Motor neuron (in vitro differentiated cells): ENCODE data around the gene FOXA3. TPM values are rescaled to one million over a fixed set of nuclear protein-coding genes. Genes with fewer than 3 reads are reported as not detected.
A peak's percentile ranks its signal among the peaks of the same experiment; 100 is the strongest.

Experiments
- ATAC-seq, 8 experiments: fragments of 200-7000 bp; cut with Tn5 transposase; replicated peaks in 6 of 8; 2 replicates each; pipeline ENCODE4 v1.8.0; 2021; ENCODE audit warnings: mild to moderate bottlenecking in 8 of 8, moderate library complexity in 8 of 8
- H3K27ac ChIP-seq, 2 donors: fragments of 250-450 bp; sonication (Bioruptor Pico); 2 replicates each; pipeline ENCODE4 v1.9.0; 2021; ENCODE audit warnings: antibody characterized with exemption in 2 of 2, mild to moderate bottlenecking in 2 of 2, moderate library complexity in 1 of 2
- H3K4me1 ChIP-seq, 2 donors: fragments of 250-450 bp; sonication (Bioruptor Pico); replicated peaks in 1 of 2; 2 replicates each; pipeline ENCODE4 v1.6.1; 2021; ENCODE audit warnings: antibody characterized with exemption in 2 of 2, mild to moderate bottlenecking in 2 of 2, moderate library complexity in 1 of 2
- H3K4me3 ChIP-seq, 5 donors: fragments of 250-450 bp; sonication (Bioruptor Pico); 2 replicates each; pipeline ENCODE4 v1.9.0; 2021; ENCODE audit warnings: antibody characterized with exemption in 5 of 5, mild to moderate bottlenecking in 5 of 5, moderate library complexity in 4 of 5
- WGBS, 10 experiments: fragments of 450-650 bp; shearing (Covaris generic); methylation state at CpG; one replicate each; pipeline ENCODE4 v1.0.0; 2022; 5-methylcytosine and 5-hydroxymethylcytosine counted together
- in situ Hi-C, 9 experiments: fragments of 400-800 bp; cut with MboI; loops; one replicate each; pipeline ENCODE4 v1.15.0; 2021; ENCODE audit warnings: low sequenced_read_pairs in 9 of 9, low pct_unique_long_range_greater_than_20kb in 2 of 9; ENCODE audit not compliant: unreplicated experiment in 9 of 9
- total RNA-seq, 8 experiments: library from RNA; unstranded; fragments of 300-600 nt; gene quantifications; 2 replicates each; pipeline versions ENCODE4 v1.2.3 to v1.2.4, GENCODE V29; 2022

FOXA3 gene
- total RNA-seq = under 1 TPM in 6 of 8 experiments, not detected in 2; 0.13 to 0.84 (median 0.42) TPM

- 2 to 24% (median 6%) methylated on average over 5 to 18 of the region's 71 CpGs; no CpG with 5 or more reads in 3 of the 10 experiments for WGBS, 10 experiments
- Histone ChIP-seq H3K27ac (no peak within 1 kb of the TSS), H3K4me1 (peaks cover 0 to 6% of the 10 kb centered on the region in 2 donors), H3K4me3 (peak within 1 kb of the TSS; percentile 14 to 87 (median 32))
- in situ Hi-C loops = no loop called here
- peak in 3 of 8 experiments; percentile 2 to 23 (median 19) for ATAC-seq
Measured at GRCh38 chr19:45863840-45864628, at the start of gene FOXA3. FOXA3 (plus strand) TSS chr19:45864326; CDS start chr19:45864457, 131 bp downstream.

GRCh38 chr19:45814851-45815480 is 49.2 kb upstream of the FOXA3 start, which contains the start of gene RSPH6A:
RSPH6A (minus strand) TSS chr19:45815308; CDS start chr19:45815176, 132 bp downstream.
- WGBS, 10 experiments = 35% methylated on average over 5 of the region's 40 CpGs; no CpG with 5 or more reads in 9 of the 10 experiments
- peak within 1 kb of the TSS; percentile 69 to 89 for H3K27ac ChIP-seq
- peak in 5 of 8 experiments; percentile 1 to 18 (median 6) for ATAC-seq
- peaks cover 18 to 25% of the 10 kb centered on the region in 2 donors for H3K4me1 ChIP-seq
- peak within 1 kb of the TSS; percentile 26 to 57 (median 36) for H3K4me3 ChIP-seq
- in situ Hi-C loops = no loop called here

- in situ Hi-C loops = no loop called here
- Histone ChIP-seq H3K27ac (peak overlapping the region; percentile 69 to 89), H3K4me3 (peak overlapping the region; percentile 26 to 57 (median 36)), H3K4me1 (peaks cover 18 to 25% of the 10 kb centered on the region in 2 donors)
- ATAC-seq = peak in 5 of 8 experiments; percentile 70 to 79 (median 72)
- WGBS, 10 experiments = 0% methylated on average over 4 of the region's 44 CpGs; no CpG with 5 or more reads in 9 of the 10 experiments
Measured at GRCh38 chr19:45815481-45816216, 48.5 kb upstream of the FOXA3 start.

GRCh38 chr19:45816236-45817009 is 47.7 kb upstream of the FOXA3 start:
- in situ Hi-C loops = no loop called here
- H3K4me1 ChIP-seq = peaks cover 18 to 25% of the 10 kb centered on the region in 2 donors
- peak overlapping the region; percentile 26 to 57 (median 36) for H3K4me3 ChIP-seq
- ATAC-seq = peak in 4 of 8 experiments; percentile 6 to 11 (median 8)
- WGBS, 10 experiments = 63 to 100% methylated on average over 2 of the region's 18 CpGs; no CpG with 5 or more reads in 8 of the 10 experiments
- H3K27ac ChIP-seq = peak overlapping the region; percentile 69 to 89

GRCh38 chr19:45817010-45817724 is 47.0 kb upstream of the FOXA3 start:
- peak; percentile 73 to 94 (median 79) for ATAC-seq
- peak overlapping the region in 3 of 5 donors; percentile 36 to 57 (median 47) for H3K4me3 ChIP-seq
- peak overlapping the region; percentile 69 to 89 for H3K27ac ChIP-seq
- peaks cover 18 to 25% of the 10 kb centered on the region in 2 donors for H3K4me1 ChIP-seq
- WGBS, 10 experiments = 0 to 80% (median 36%) methylated on average over 2 to 11 of the region's 24 CpGs; no CpG with 5 or more reads in 3 of the 10 experiments
- in situ Hi-C loops = no loop called here

- Histone ChIP-seq H3K4me1 (peaks cover 18 to 25% of the 10 kb centered on the region in 2 donors), H3K27ac (peak overlapping the region; percentile 12 to 31), H3K4me3 (no peak overlapping the region)
- WGBS, 10 experiments = 18 to 54% methylated on average over 3 to 5 of the region's 19 CpGs; no CpG with 5 or more reads in 8 of the 10 experiments
- peak in 2 of 8 experiments; percentile 2 to 3 for ATAC-seq
- in situ Hi-C loops = no loop called here
Measured at GRCh38 chr19:45817725-45818301, 46.3 kb upstream of the FOXA3 start.

GRCh38 chr19:45819769-45820168 is 44.4 kb upstream of the FOXA3 start:
- peak in 2 of 8 experiments; percentile 13 to 35 for ATAC-seq
- peaks cover 18 to 23% of the 10 kb centered on the region in 2 donors for H3K4me1 ChIP-seq
- 48 to 100% (median 80%) methylated on average over 1 to 2 of the region's 6 CpGs; no CpG with 5 or more reads in 7 of the 10 experiments for WGBS, 10 experiments
- H3K27ac ChIP-seq = no peak overlapping the region
- in situ Hi-C loops = no loop called here
- H3K4me3 ChIP-seq = no peak overlapping the region

GRCh38 chr19:45820413-45821102 is 43.6 kb upstream of the FOXA3 start:
- in situ Hi-C loops = no loop called here
- no peak overlapping the region for H3K4me3 ChIP-seq
- no peak for ATAC-seq
- H3K4me1 ChIP-seq = peaks cover 18 to 20% of the 10 kb centered on the region in 2 donors
- no peak overlapping the region for H3K27ac ChIP-seq
- WGBS, 10 experiments = 33 to 100% (median 83%) methylated on average over 1 to 8 of the region's 20 CpGs; no CpG with 5 or more reads in 4 of the 10 experiments

- in situ Hi-C loops = no loop called here
- H3K4me3 ChIP-seq = no peak overlapping the region
- no peak overlapping the region for H3K27ac ChIP-seq
- WGBS, 10 experiments = 100% methylated on average over 1 of the region's 8 CpGs; no CpG with 5 or more reads in 9 of the 10 experiments
- no peak for ATAC-seq
- peaks cover 16 to 19% of the 10 kb centered on the region in 2 donors for H3K4me1 ChIP-seq
Measured at GRCh38 chr19:45821103-45821521, 43.0 kb upstream of the FOXA3 start.

GRCh38 chr19:45821570-45821969 is 42.6 kb upstream of the FOXA3 start:
- in situ Hi-C loops = no loop called here
- WGBS, 10 experiments = 100% methylated on average over 1 of the region's 10 CpGs; no CpG with 5 or more reads in 9 of the 10 experiments
- no peak overlapping the region for H3K27ac ChIP-seq
- peaks cover 11 to 14% of the 10 kb centered on the region in 2 donors for H3K4me1 ChIP-seq
- H3K4me3 ChIP-seq = no peak overlapping the region
- no peak for ATAC-seq

- 100% methylated on average over 1 of the region's 5 CpGs; no CpG with 5 or more reads in 8 of the 10 experiments for WGBS, 10 experiments
Measured at GRCh38 chr19:45822716-45823115, 41.4 kb upstream of the FOXA3 start.

More at GRCh38 chr19:45822716-45823115, 41.4 kb upstream of the FOXA3 start:
- ATAC-seq = no peak
- H3K4me1 ChIP-seq = peaks cover 4 to 6% of the 10 kb centered on the region in 2 donors
- no peak overlapping the region for H3K4me3 ChIP-seq
- in situ Hi-C loops = no loop called here
- no peak overlapping the region for H3K27ac ChIP-seq
